ENCODE measurements around the gene ABR.
"Not testable (repeated sequence)": the region's sequence is repeated elsewhere in the genome, so short reads cannot be mapped to it uniquely, and the experiment has no call there.

Gene ABR

GRCh38 chr17:1070411-1070810 is 109.4 kb downstream of the ABR start:
- no peak for TF ChIP-seq CTCF (IDR thresholded peaks at IDR 0.05; ENCODE audit: low read depth, low read length)
- no peak for DNase-seq (ENCODE audit: extremely low read depth, low read depth)

- TF ChIP-seq CTCF (IDR thresholded peaks at IDR 0.05; ENCODE audit: low read depth, low read length): no peak
- no peak for DNase-seq (ENCODE audit: extremely low read depth, low read depth)
Measured at GRCh38 chr17:1069847-1070246, 109.9 kb downstream of the ABR start.

- DNase-seq (ENCODE audit: extremely low read depth, low read depth): no peak
Measured at GRCh38 chr17:1068356-1068755, 111.4 kb downstream of the ABR start.

GRCh38 chr17:1067282-1067956 is 112.4 kb downstream of the ABR start:
- DNase-seq (ENCODE audit: extremely low read depth, low read depth): no peak
- TF ChIP-seq CTCF (IDR thresholded peaks at IDR 0.05; ENCODE audit: low read depth, low read length): no peak

More at GRCh38 chr17:1068356-1068755, 111.4 kb downstream of the ABR start:
- TF ChIP-seq CTCF (IDR thresholded peaks at IDR 0.05; ENCODE audit: low read depth, low read length): no peak

- not testable (repeated sequence) for DNase-seq (ENCODE audit: extremely low read depth, low read depth)
Measured at GRCh38 chr17:1065416-1065815, 114.4 kb downstream of the ABR start.

- DNase-seq (ENCODE audit: extremely low read depth, low read depth): peak; percentile 93
- TF ChIP-seq CTCF (IDR thresholded peaks at IDR 0.05; ENCODE audit: low read depth, low read length): no peak
Measured at GRCh38 chr17:1060991-1061390, 118.8 kb downstream of the ABR start.

GRCh38 chr17:1059131-1059795 is 120.5 kb downstream of the ABR start:
- no peak for DNase-seq (ENCODE audit: extremely low read depth, low read depth)

More at GRCh38 chr17:1059131-1059795, 120.5 kb downstream of the ABR start:
- no peak for TF ChIP-seq CTCF (IDR thresholded peaks at IDR 0.05; ENCODE audit: low read depth, low read length)
